Osteoblast (primary cell): ENCODE measurements around the gene LILRB3. TPM values are rescaled to one million over a fixed set of nuclear protein-coding genes. Genes with fewer than 3 reads are reported as not detected.
"Not testable (repeated sequence)": the region's sequence is repeated elsewhere in the genome, so short reads cannot be mapped to it uniquely, and the experiment has no call there.

ENCODE experiments used
- DNase-seq: peaks from one replicate; pipeline ENCODE4 v3.0.0; 2011; ENCODE audit warnings: low spot score, mixed read lengths; ENCODE audit not compliant: insufficient read length; ENCODE audit errors: missing footprints
- H2AFZ ChIP-seq: 2 replicates; pipeline ENCODE4 v1.6.0; 2011; ENCODE audit warnings: mild to moderate bottlenecking, low read length
- H3K27ac ChIP-seq: 2 replicates; pipeline ENCODE4 v1.5.1; 2011; ENCODE audit warnings: mild to moderate bottlenecking, low read depth, low read length, moderate library complexity
- H3K27me3 ChIP-seq: 2 replicates; pipeline ENCODE4 v1.6.0; 2012; ENCODE audit warnings: mild to moderate bottlenecking, control low read depth, inconsistent platforms, low read length, moderate library complexity; ENCODE audit not compliant: insufficient read depth
- H3K36me3 ChIP-seq: 2 replicates; pipeline ENCODE4 v1.5.1; 2011; ENCODE audit warnings: mild to moderate bottlenecking, low read length, control low read depth, moderate library complexity; ENCODE audit not compliant: insufficient read depth
- H3K4me1 ChIP-seq: 2 replicates; pipeline ENCODE4 v1.5.1; 2011; ENCODE audit warnings: mild to moderate bottlenecking, low read length, control low read depth, moderate library complexity; ENCODE audit not compliant: insufficient read depth
- H3K4me2 ChIP-seq: 2 replicates; pipeline ENCODE4 v1.6.0; 2011; ENCODE audit warnings: mild to moderate bottlenecking, low read length; ENCODE audit not compliant: insufficient read depth
- H3K4me3 ChIP-seq: fragments of 200-600 bp; sonication (generic); 3 replicates; pipeline ENCODE4 v1.5.1; 2012; ENCODE audit warnings: mild to moderate bottlenecking, low read length, inconsistent platforms; ENCODE audit not compliant: insufficient read depth
- H3K79me2 ChIP-seq: 2 replicates; pipeline ENCODE4 v1.6.0; 2012; ENCODE audit warnings: mild to moderate bottlenecking, low read length, control low read depth, inconsistent platforms; ENCODE audit not compliant: insufficient read depth
- H3K9me3 ChIP-seq: 2 replicates; pipeline ENCODE4 v1.5.1; 2011; ENCODE audit warnings: low read depth, low read length, control low read depth
- H4K20me1 ChIP-seq: 2 replicates; pipeline ENCODE4 v1.6.0; 2012; ENCODE audit warnings: mild to moderate bottlenecking, low read length, control low read depth; ENCODE audit not compliant: insufficient read depth
- total RNA-seq: library from RNA; depleted of rRNA; stranded (reverse); fragments of >200 nt; gene quantifications from 2 replicates; pipeline ENCODE4 v1.2.3, GENCODE V29; 2012
- TF ChIP-seq, protein P1 (sequence below): IDR thresholded peaks from 2 replicates; pipeline ENCODE4 v1.5.1; 2011; ENCODE audit warnings: mild to moderate bottlenecking, low read depth, low read length, moderate library complexity; ENCODE audit errors: extremely low read depth

LILRB3 gene
- total RNA-seq, 1 donor: not detected

DNA sequence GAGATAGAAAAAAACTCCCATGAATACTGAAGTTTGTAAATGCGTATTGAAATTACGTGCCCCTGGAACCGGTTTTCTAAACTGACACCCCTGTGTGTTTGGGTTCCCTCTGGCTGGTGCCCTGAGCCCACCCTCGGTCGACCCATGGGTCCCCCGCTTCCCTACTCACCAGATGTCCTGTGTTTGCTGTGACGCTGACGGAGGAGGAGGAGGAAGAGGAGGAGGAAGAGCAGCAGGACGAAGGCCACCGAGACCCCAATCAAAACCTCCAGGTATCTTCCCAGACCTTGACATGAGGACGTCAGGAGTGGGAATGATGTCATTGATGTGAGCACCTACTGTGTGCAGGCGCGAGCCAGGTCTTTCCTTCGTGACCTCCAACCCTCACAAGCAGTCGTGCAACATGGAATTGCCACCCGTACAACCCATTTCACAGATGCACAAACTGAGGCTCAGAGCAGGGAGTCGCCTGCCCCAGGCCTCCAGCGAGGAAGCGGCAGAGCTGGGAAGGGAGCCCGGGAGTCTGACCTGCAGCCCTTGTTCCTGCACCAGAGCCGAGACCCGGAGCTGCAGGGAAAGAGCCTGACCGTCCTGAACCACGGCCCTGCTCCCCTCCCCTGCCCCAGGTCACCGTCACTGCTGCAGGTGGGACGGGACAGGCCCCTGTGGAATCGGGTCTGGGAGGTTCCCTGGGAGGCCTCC is 3.7 kb downstream of the LILRB3 start:
- Histone ChIP-seq H4K20me1 (no peaks in the 10 kb centered on the region), H3K36me3 (no peaks in the 10 kb centered on the region), H3K27ac (no peak overlapping the region), H2AFZ (no peak overlapping the region), H3K79me2 (no peaks in the 10 kb centered on the region), H3K4me1 (no peaks in the 10 kb centered on the region), H3K4me3 (no peak overlapping the region), H3K9me3 (no peaks in the 10 kb centered on the region), H3K27me3 (no peaks in the 10 kb centered on the region), H3K4me2 (no peak overlapping the region)
- peak; percentile 51 for DNase-seq
- TF ChIP-seq, protein P1, sequence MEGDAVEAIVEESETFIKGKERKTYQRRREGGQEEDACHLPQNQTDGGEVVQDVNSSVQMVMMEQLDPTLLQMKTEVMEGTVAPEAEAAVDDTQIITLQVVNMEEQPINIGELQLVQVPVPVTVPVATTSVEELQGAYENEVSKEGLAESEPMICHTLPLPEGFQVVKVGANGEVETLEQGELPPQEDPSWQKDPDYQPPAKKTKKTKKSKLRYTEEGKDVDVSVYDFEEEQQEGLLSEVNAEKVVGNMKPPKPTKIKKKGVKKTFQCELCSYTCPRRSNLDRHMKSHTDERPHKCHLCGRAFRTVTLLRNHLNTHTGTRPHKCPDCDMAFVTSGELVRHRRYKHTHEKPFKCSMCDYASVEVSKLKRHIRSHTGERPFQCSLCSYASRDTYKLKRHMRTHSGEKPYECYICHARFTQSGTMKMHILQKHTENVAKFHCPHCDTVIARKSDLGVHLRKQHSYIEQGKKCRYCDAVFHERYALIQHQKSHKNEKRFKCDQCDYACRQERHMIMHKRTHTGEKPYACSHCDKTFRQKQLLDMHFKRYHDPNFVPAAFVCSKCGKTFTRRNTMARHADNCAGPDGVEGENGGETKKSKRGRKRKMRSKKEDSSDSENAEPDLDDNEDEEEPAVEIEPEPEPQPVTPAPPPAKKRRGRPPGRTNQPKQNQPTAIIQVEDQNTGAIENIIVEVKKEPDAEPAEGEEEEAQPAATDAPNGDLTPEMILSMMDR: no peak

- TF ChIP-seq, protein P1: no peak
- Histone ChIP-seq H3K79me2 (peaks cover under 1% of the 10 kb centered on the region), H2AFZ (no peak overlapping the region), H3K4me3 (no peak overlapping the region), H3K4me2 (no peak overlapping the region), H3K27ac (no peak overlapping the region), H3K27me3 (no peaks in the 10 kb centered on the region), H3K4me1 (no peaks in the 10 kb centered on the region), H3K9me3 (no peaks in the 10 kb centered on the region), H4K20me1 (no peaks in the 10 kb centered on the region), H3K36me3 (no peaks in the 10 kb centered on the region)
- peak; percentile 30 for DNase-seq
These were observed 4.5 kb downstream of the LILRB3 start for GRCh38 chr19:54218259-54218658.

- not testable (repeated sequence) for H4K20me1 ChIP-seq, H3K27me3 ChIP-seq, H3K4me3 ChIP-seq, H3K36me3 ChIP-seq, H3K9me3 ChIP-seq, H3K79me2 ChIP-seq, H3K4me1 ChIP-seq, H2AFZ ChIP-seq, H3K27ac ChIP-seq, DNase-seq, H3K4me2 ChIP-seq
These were observed 5.1 kb downstream of the LILRB3 start for GRCh38 chr19:54217517-54218247.

GRCh38 chr19:54216869-54217268 is 5.9 kb downstream of the LILRB3 start:
- TF ChIP-seq, protein P1: no peak
- H3K4me2 ChIP-seq: no peak overlapping the region

GRCh38 chr19:54214734-54215133 is 8.1 kb downstream of the LILRB3 start:
- H3K27me3 ChIP-seq, H3K4me3 ChIP-seq, H3K4me2 ChIP-seq, H3K36me3 ChIP-seq, H3K27ac ChIP-seq, DNase-seq, H3K9me3 ChIP-seq, H2AFZ ChIP-seq: not testable (repeated sequence)
- Histone ChIP-seq H4K20me1 (peaks cover 17% of the 10 kb centered on the region), H3K79me2 (peaks cover 10% of the 10 kb centered on the region), H3K4me1 (peaks cover 14% of the 10 kb centered on the region)

More at GRCh38 chr19:54216869-54217268, 5.9 kb downstream of the LILRB3 start:
- H3K27ac ChIP-seq: no peak overlapping the region
- H3K4me1 ChIP-seq: no peaks in the 10 kb centered on the region
- H4K20me1 ChIP-seq: peaks cover 3% of the 10 kb centered on the region
- H3K9me3 ChIP-seq: no peaks in the 10 kb centered on the region
- no peak overlapping the region for H2AFZ ChIP-seq
- H3K36me3 ChIP-seq: no peaks in the 10 kb centered on the region
- H3K4me3 ChIP-seq: no peak overlapping the region
- H3K27me3 ChIP-seq: no peaks in the 10 kb centered on the region
- peak; percentile 35 for DNase-seq
- peaks cover 3% of the 10 kb centered on the region for H3K79me2 ChIP-seq

GRCh38 chr19:54214217-54214616 is 8.6 kb downstream of the LILRB3 start:
- peaks cover 19% of the 10 kb centered on the region for H3K4me1 ChIP-seq
- peaks cover 22% of the 10 kb centered on the region for H4K20me1 ChIP-seq
- not testable (repeated sequence) for H3K36me3 ChIP-seq, H3K4me3 ChIP-seq, H2AFZ ChIP-seq, H3K9me3 ChIP-seq, H3K4me2 ChIP-seq, H3K27ac ChIP-seq, H3K27me3 ChIP-seq, DNase-seq
- peaks cover 10% of the 10 kb centered on the region for H3K79me2 ChIP-seq
